ENCODE results near the gene SLC12A3. TPM values are rescaled to one million over a fixed set of nuclear protein-coding genes. Genes with fewer than 3 reads are reported as not detected.

SLC12A3 gene
- total and polyA plus RNA-seq, 2 of the 4 experiments (the other 2 are of a cell fraction): not detected

DNA sequence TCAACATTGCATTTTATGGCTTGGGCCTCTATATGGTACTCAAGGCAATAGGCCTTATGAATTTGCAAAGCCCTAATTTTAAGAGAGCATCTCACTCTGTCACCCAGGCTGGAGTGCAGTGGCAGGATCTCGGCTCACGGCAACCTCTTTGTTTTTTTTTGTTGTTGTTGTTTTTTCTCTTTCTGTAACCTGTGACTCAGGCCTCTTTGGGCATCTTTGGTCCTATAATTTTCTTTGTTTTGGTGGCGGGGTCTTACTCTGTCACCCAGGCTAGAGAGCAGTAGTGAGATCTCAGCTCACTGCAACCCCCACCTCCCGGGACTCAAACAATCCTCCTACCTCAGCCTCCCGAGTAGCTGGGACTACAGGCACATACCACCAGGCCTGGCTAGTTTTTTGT is 45.1 kb downstream of the SLC12A3 start:
- no peak for DNase-seq

More for the DNA sequence above, 45.1 kb downstream of the SLC12A3 start:
- intact Hi-C loops (cut with micrococcal nuclease) (no loop called here), in situ Hi-C loops (cut with MboI; ENCODE audit: low sequenced_read_pairs) (no loop called here), dilution Hi-C loops (cut with HindIII; ENCODE audit: low sequenced_read_pairs, unreplicated experiment) (no loop called here)
- Histone ChIP-seq H2BK20ac (ENCODE audit: low read depth, low read length) (peak overlapping the region; percentile 71; the same call in 1 of the 2 replicates), H4K91ac (ENCODE audit: insufficient read depth, low read depth, low read length) (no peak overlapping the region), H3K9me1 (ENCODE audit: insufficient read depth, low read length) (peaks cover 23% of the 10 kb centered on the region), H2BK15ac (ENCODE audit: low read depth, low read length) (no peak overlapping the region), H3K27ac (ENCODE audit: insufficient read depth, low read length) (no peak overlapping the region), H3K9me3 (ENCODE audit: control insufficient read depth, insufficient read depth, low read length) (no peaks in the 10 kb centered on the region), H3K36me3 (ENCODE audit: control insufficient read depth, insufficient read depth, low read length) (no peaks in the 10 kb centered on the region), H3K4me1 (ENCODE audit: control insufficient read depth, insufficient read depth, low read length) (peaks cover 23% of the 10 kb centered on the region), H4K20me1 (ENCODE audit: insufficient read depth, low read length) (no peaks in the 10 kb centered on the region), H3K18ac (ENCODE audit: low read depth, low read length) (no peak overlapping the region), H2AK9ac (replicated peaks; ENCODE audit: low read depth, low read length, poor library complexity) (no peak overlapping the region), H3K79me1 (ENCODE audit: low read depth in 1 of 2, low read length in 2 of 2) (0 out of 4 replicates have a peak, but pooled peaks cover 0 to 3% of the 10 kb centered on the region in 2 experiments), H3K4me2 (ENCODE audit: low read depth, low read length) (no peak overlapping the region), H4K8ac (ENCODE audit: low read depth in 2 of 2, low read length in 2 of 2) (peak overlapping the region in 1 of 2 experiments; percentile 49; a peak in 2 of 4 replicates), H3K9ac (ENCODE audit: low read depth, low read length) (no peak overlapping the region), H2BK5ac (ENCODE audit: low read depth, low read length, poor library complexity, severe bottlenecking) (no peak overlapping the region), H3K23ac (ENCODE audit: low read depth, low read length) (no peak overlapping the region), H4K5ac (ENCODE audit: low read depth, low read length) (no peak overlapping the region), H3K14ac (replicated peaks; ENCODE audit: low read depth, low read length) (no peak overlapping the region), H3K27me3 (ENCODE audit: control insufficient read depth, insufficient read depth, low read length) (no peaks in the 10 kb centered on the region; the same call in 1 of the 2 replicates), H2AK5ac (ENCODE audit: low read depth, low read length) (no peak overlapping the region), H2BK120ac (ENCODE audit: low read depth, low read length) (peak overlapping the region; percentile 84; the same call in 1 of the 2 replicates), H3K56ac (ENCODE audit: extremely low read depth, insufficient read depth, low read length) (no peak overlapping the region), H3K4me3 (ENCODE audit: insufficient read depth, low read depth, low read length) (no peak overlapping the region), H3K4ac (ENCODE audit: low read depth, low read length) (no peak overlapping the region), H2AFZ (replicated peaks; ENCODE audit: low read length, poor library complexity) (no peak overlapping the region)
- CTCF ChIA-PET: interaction anchor here (0.7 kb wide), 1 partner anchor 26 kb away, joined by 3 read pairs; no protein-coding TSS in a partner anchor
- ATAC-seq (ENCODE audit: low read depth): no peak
- no CpG with 5 or more reads among the region's 5 CpGs for WGBS, 2 experiments (ENCODE audit: extremely low coverage in 2 of 2, insufficient read length in 1 of 2)
- TF ChIP-seq MAZ (IDR thresholded peaks at IDR 0.05; ENCODE audit: borderline replicate concordance, low read depth, low read length) (no peak), RAD21 (IDR thresholded peaks at IDR 0.05; ENCODE audit: low read length) (no peak), RFX5 (IDR thresholded peaks at IDR 0.05; ENCODE audit: low read depth, low read length) (no peak), RCOR1 (IDR thresholded peaks at IDR 0.05; ENCODE audit: insufficient replicate concordance, low read length) (no peak), CHD1 (IDR thresholded peaks at IDR 0.05; ENCODE audit: low read depth, low read length) (no peak), NFE2L2 (IDR thresholded peaks at IDR 0.05; ENCODE audit: low read depth, low read length) (no peak), MXI1 (IDR thresholded peaks at IDR 0.05; ENCODE audit: borderline replicate concordance, low read depth, low read length) (no peak), USF2 (IDR thresholded peaks at IDR 0.05; ENCODE audit: low read depth, low read length) (no peak), FOS (IDR thresholded peaks at IDR 0.05; ENCODE audit: low read depth, low read length) (no peak), CTCF (conservative IDR thresholded peaks at IDR 0.05; ENCODE audit: low read depth, low read length) (no peak), POLR2A (IDR thresholded peaks at IDR 0.05; ENCODE audit: low read depth, low read length) (no peak), CEBPB (IDR thresholded peaks at IDR 0.05; ENCODE audit: low read depth, low read length) (no peak), BHLHE40 (IDR thresholded peaks at IDR 0.05; ENCODE audit: low read depth, low read length) (no peak), MAFK (IDR thresholded peaks at IDR 0.05; ENCODE audit: low read depth, low read length) (no peak), SMC3 (IDR thresholded peaks at IDR 0.05; ENCODE audit: low read depth, low read length) (no peak)
- TF ChIP-seq, protein P1, sequence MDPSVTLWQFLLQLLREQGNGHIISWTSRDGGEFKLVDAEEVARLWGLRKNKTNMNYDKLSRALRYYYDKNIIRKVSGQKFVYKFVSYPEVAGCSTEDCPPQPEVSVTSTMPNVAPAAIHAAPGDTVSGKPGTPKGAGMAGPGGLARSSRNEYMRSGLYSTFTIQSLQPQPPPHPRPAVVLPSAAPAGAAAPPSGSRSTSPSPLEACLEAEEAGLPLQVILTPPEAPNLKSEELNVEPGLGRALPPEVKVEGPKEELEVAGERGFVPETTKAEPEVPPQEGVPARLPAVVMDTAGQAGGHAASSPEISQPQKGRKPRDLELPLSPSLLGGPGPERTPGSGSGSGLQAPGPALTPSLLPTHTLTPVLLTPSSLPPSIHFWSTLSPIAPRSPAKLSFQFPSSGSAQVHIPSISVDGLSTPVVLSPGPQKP (IDR thresholded peaks at IDR 0.05; ENCODE audit: borderline replicate concordance, low read depth, low read length): no peak
- no TSS peak for BruUV-seq (replicated peaks)
- POLR2A ChIA-PET (ENCODE audit: unreplicated experiment): interaction anchor here (0.6 to 1.1 kb wide), 2 partner anchors 9 to 21 kb away, joined by 4 to 5 read pairs; no protein-coding TSS in a partner anchor
